GM19468 (cell line): ENCODE results near the gene HOXB3.

Experiments
- ATAC-seq: cut with Tn5 transposase; IDR thresholded peaks from one replicate; pipeline ENCODE4 v1.9.1; 2021; ENCODE audit warnings: mild to moderate bottlenecking, moderate library complexity, moderate number of reproducible peaks; ENCODE audit not compliant: unreplicated experiment; ENCODE audit errors: extremely low read depth

The HOXB3 gene

GRCh38 chr17:48626245-48627117 is 36.4 kb upstream of the HOXB3 start, which contains the start of gene HOXB9:
TSS of gene HOXB9 (minus strand) at chr17:48626358. CDS start at chr17:48626269, 89 bp downstream.
- ATAC-seq, result no peak

- no peak for ATAC-seq
Observed at GRCh38 chr17:48625495-48626244, 35.6 kb upstream of the HOXB3 start.

- ATAC-seq, result no peak
Observed at GRCh38 chr17:48624544-48625494, 34.8 kb upstream of the HOXB3 start.

- no peak for ATAC-seq
Observed at GRCh38 chr17:48624118-48624517, 34.1 kb upstream of the HOXB3 start.

- ATAC-seq, result no peak
Observed at GRCh38 chr17:48623583-48623982, 33.5 kb upstream of the HOXB3 start.

GRCh38 chr17:48622857-48623256 is 32.8 kb upstream of the HOXB3 start:
- no peak for ATAC-seq

- ATAC-seq, result no peak
Observed at GRCh38 chr17:48621410-48622392, 31.7 kb upstream of the HOXB3 start.

GRCh38 chr17:48620461-48621139 is 30.6 kb upstream of the HOXB3 start:
- no peak for ATAC-seq

- no peak for ATAC-seq
Observed at GRCh38 chr17:48619826-48620449, 29.9 kb upstream of the HOXB3 start.

GRCh38 chr17:48618256-48618896 is 28.3 kb upstream of the HOXB3 start:
- ATAC-seq, result no peak

- no peak for ATAC-seq
Observed at GRCh38 chr17:48617471-48618255, 27.6 kb upstream of the HOXB3 start.

GRCh38 chr17:48616717-48617470 is 26.9 kb upstream of the HOXB3 start:
- ATAC-seq, result no peak

- ATAC-seq, result no peak
Observed at GRCh38 chr17:48615963-48616716, 26.1 kb upstream of the HOXB3 start.

- ATAC-seq, result no peak
Observed at GRCh38 chr17:48615047-48615962, 25.3 kb upstream of the HOXB3 start, which contains the start of gene HOXB8. TSS of gene HOXB8 (minus strand) at chr17:48615292. CDS start at chr17:48614704, 588 bp downstream.
